Measurements from ENCODE around the gene NRDE2. TPM values are rescaled to one million over a fixed set of nuclear protein-coding genes. Genes with fewer than 3 reads are reported as not detected.

The NRDE2 gene
- total RNA-seq, 1 experiment from 2014 or later = 6.5 TPM

GRCh38 chr14:90268420-90268819 lies 63.3 kb downstream of the NRDE2 start:
- Histone ChIP-seq H3K4me2 (no peak overlapping the region), H3K4me3 (no peak overlapping the region), H3K27ac (no peak overlapping the region), H3K79me2 (ENCODE audit: low read depth) (no peaks in the 10 kb centered on the region), H3K9me2 (ENCODE audit: insufficient read depth) (no peaks in the 10 kb centered on the region), H3K9me3 (ENCODE audit: insufficient read depth, low read depth) (no peaks in the 10 kb centered on the region), H3K4me1 (replicated peaks; ENCODE audit: insufficient read depth) (no peaks in the 10 kb centered on the region), H3K36me3 (ENCODE audit: low read depth) (no peaks in the 10 kb centered on the region), H4K20me1 (ENCODE audit: insufficient read depth) (no peaks in the 10 kb centered on the region), H3K27me3 (ENCODE audit: insufficient read depth, low read depth) (no peaks in the 10 kb centered on the region), H3F3A (ENCODE audit: insufficient read depth, low read depth) (no peaks in the 10 kb centered on the region), H2AFZ (no peak overlapping the region)
- no peak for DNase-seq
- no peak for TF ChIP-seq EZH2 (IDR thresholded peaks at IDR 0.05; ENCODE audit: low read depth)
- TF ChIP-seq, protein P1, sequence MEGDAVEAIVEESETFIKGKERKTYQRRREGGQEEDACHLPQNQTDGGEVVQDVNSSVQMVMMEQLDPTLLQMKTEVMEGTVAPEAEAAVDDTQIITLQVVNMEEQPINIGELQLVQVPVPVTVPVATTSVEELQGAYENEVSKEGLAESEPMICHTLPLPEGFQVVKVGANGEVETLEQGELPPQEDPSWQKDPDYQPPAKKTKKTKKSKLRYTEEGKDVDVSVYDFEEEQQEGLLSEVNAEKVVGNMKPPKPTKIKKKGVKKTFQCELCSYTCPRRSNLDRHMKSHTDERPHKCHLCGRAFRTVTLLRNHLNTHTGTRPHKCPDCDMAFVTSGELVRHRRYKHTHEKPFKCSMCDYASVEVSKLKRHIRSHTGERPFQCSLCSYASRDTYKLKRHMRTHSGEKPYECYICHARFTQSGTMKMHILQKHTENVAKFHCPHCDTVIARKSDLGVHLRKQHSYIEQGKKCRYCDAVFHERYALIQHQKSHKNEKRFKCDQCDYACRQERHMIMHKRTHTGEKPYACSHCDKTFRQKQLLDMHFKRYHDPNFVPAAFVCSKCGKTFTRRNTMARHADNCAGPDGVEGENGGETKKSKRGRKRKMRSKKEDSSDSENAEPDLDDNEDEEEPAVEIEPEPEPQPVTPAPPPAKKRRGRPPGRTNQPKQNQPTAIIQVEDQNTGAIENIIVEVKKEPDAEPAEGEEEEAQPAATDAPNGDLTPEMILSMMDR (conservative IDR thresholded peaks at IDR 0.05) = no peak
- intact Hi-C loops (cut with micrococcal nuclease; ENCODE audit: unreplicated experiment) = no loop called here
- ChIA-PET CTCF (no interaction called here), POLR2A (ENCODE audit: unreplicated experiment) (no interaction called here)
- BruUV-seq (replicated peaks) = no TSS peak

- ChIA-PET POLR2A (ENCODE audit: unreplicated experiment) (no interaction called here), CTCF (no interaction called here)
- no peaks in the 10 kb centered on the region for H4K20me1 ChIP-seq (ENCODE audit: insufficient read depth)
- no peak overlapping the region for H3K4me2 ChIP-seq
- no peaks in the 10 kb centered on the region for H3K27me3 ChIP-seq (ENCODE audit: insufficient read depth, low read depth)
- TF ChIP-seq, protein P1 (conservative IDR thresholded peaks at IDR 0.05) = no peak
- no peak for TF ChIP-seq EZH2 (IDR thresholded peaks at IDR 0.05; ENCODE audit: low read depth)
- intact Hi-C loops (cut with micrococcal nuclease; ENCODE audit: unreplicated experiment) = no loop called here
- no peaks in the 10 kb centered on the region for H3K36me3 ChIP-seq (ENCODE audit: low read depth)
- H3K4me3 ChIP-seq = no peak overlapping the region
- H3K4me1 ChIP-seq (replicated peaks; ENCODE audit: insufficient read depth) = no peaks in the 10 kb centered on the region
- no peaks in the 10 kb centered on the region for H3K9me3 ChIP-seq (ENCODE audit: insufficient read depth, low read depth)
- H3F3A ChIP-seq (ENCODE audit: insufficient read depth, low read depth) = no peaks in the 10 kb centered on the region
- no peak for DNase-seq
- BruUV-seq (replicated peaks) = no TSS peak
- no peaks in the 10 kb centered on the region for H3K79me2 ChIP-seq (ENCODE audit: low read depth)
- H3K9me2 ChIP-seq (ENCODE audit: insufficient read depth) = no peaks in the 10 kb centered on the region
- H3K27ac ChIP-seq = no peak overlapping the region
- no peak overlapping the region for H2AFZ ChIP-seq
Observed at GRCh38 chr14:90266441-90267154, 65.1 kb downstream of the NRDE2 start.

DNA sequence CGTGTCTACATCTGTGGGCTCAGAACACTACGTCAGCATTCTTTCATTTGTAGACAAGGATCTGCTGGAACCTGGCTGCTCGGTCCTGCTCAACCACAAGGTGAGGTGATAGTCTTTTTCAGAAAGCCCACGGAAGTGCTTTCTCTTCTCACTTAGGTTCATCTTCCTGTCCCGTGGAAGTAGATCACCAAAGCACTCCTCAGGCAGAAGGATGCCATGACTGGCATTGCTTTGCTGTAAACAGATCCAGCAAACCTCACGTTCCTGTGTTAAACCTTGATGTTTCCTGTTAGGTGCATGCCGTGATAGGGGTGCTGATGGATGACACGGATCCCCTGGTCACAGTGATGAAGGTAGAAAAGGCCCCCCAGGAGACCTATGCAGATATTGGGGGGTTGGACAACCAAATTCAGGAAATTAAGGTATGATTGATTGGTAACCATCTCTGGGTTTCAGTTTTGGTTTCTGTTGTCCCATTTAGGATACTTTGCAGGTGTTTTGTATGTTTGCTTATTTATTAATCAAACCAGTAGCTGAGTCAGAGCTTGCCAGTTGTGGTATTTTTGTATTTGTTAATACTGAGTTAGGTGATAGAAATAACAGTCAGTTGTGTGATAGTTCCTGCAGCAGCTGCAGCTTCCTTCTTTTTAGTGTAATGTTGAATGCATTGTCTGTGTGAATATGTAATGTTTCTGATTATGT lies 67.8 kb downstream of the NRDE2 start:
- no TSS peak for BruUV-seq (replicated peaks)
- DNase-seq = no peak
- no peak overlapping the region for H3K27ac ChIP-seq
- H3K4me1 ChIP-seq (replicated peaks; ENCODE audit: insufficient read depth) = no peaks in the 10 kb centered on the region
- H3K27me3 ChIP-seq (ENCODE audit: insufficient read depth, low read depth) = no peaks in the 10 kb centered on the region
- POLR2A ChIA-PET (ENCODE audit: unreplicated experiment) = no interaction called here
- H3K9me2 ChIP-seq (ENCODE audit: insufficient read depth) = no peaks in the 10 kb centered on the region
- no peak overlapping the region for H3K4me3 ChIP-seq
- no peaks in the 10 kb centered on the region for H3F3A ChIP-seq (ENCODE audit: insufficient read depth, low read depth)
- no peaks in the 10 kb centered on the region; the same call in 1 of the 2 replicates for H4K20me1 ChIP-seq (ENCODE audit: insufficient read depth)
- TF ChIP-seq, protein P1 (conservative IDR thresholded peaks at IDR 0.05) = no peak
- no peak for TF ChIP-seq EZH2 (IDR thresholded peaks at IDR 0.05; ENCODE audit: low read depth)
- intact Hi-C loops (cut with micrococcal nuclease; ENCODE audit: unreplicated experiment) = no loop called here
- CTCF ChIA-PET = no interaction called here
- H3K9me3 ChIP-seq (ENCODE audit: insufficient read depth, low read depth) = no peaks in the 10 kb centered on the region
- no peak overlapping the region for H3K4me2 ChIP-seq
- peaks cover 11% of the 10 kb centered on the region; the same call in 1 of the 2 replicates for H3K36me3 ChIP-seq (ENCODE audit: low read depth)
- H2AFZ ChIP-seq = no peak overlapping the region
- H3K79me2 ChIP-seq (ENCODE audit: low read depth) = peaks cover 4% of the 10 kb centered on the region

All from PC-9 (cell line).